GM18508 (cell line): ENCODE results near the gene TEPSIN.

Experiments
- ATAC-seq: cut with Tn5 transposase; IDR thresholded peaks from one replicate; pipeline ENCODE4 v1.9.1; 2021; ENCODE audit warnings: moderate number of reproducible peaks; ENCODE audit not compliant: insufficient read depth, unreplicated experiment

TEPSIN gene

GRCh38 chr17:81189670-81190530 is 49.0 kb downstream of the TEPSIN start:
- no peak for ATAC-seq

GRCh38 chr17:81189016-81189415 is 49.8 kb downstream of the TEPSIN start:
- ATAC-seq = no peak

GRCh38 chr17:81188491-81188840 is 50.4 kb downstream of the TEPSIN start:
- ATAC-seq = no peak

GRCh38 chr17:81187586-81188490 is 51.0 kb downstream of the TEPSIN start:
- no peak for ATAC-seq

GRCh38 chr17:81187120-81187519 is 51.7 kb downstream of the TEPSIN start:
- ATAC-seq = no peak

GRCh38 chr17:81186203-81186602 is 52.7 kb downstream of the TEPSIN start:
- no peak for ATAC-seq

GRCh38 chr17:81184555-81184954 is 54.3 kb downstream of the TEPSIN start:
- no peak for ATAC-seq

- no peak for ATAC-seq
Measured at GRCh38 chr17:81183807-81184206, 55.0 kb downstream of the TEPSIN start.

GRCh38 chr17:81183316-81183715 is 55.5 kb downstream of the TEPSIN start:
- ATAC-seq = no peak

GRCh38 chr17:81182596-81182995 is 56.3 kb downstream of the TEPSIN start:
- ATAC-seq = no peak

- ATAC-seq = no peak
Measured at GRCh38 chr17:81181811-81182185, 57.1 kb downstream of the TEPSIN start.

GRCh38 chr17:81180836-81181810 is 57.7 kb downstream of the TEPSIN start:
- ATAC-seq = no peak

GRCh38 chr17:81179861-81180260 is 59.0 kb downstream of the TEPSIN start:
- no peak for ATAC-seq

- no peak for ATAC-seq
Measured at GRCh38 chr17:81179220-81179619, 59.6 kb downstream of the TEPSIN start.
